HepG2 (cell line): ENCODE results near the gene MYO6. TPM values are rescaled to one million over a fixed set of nuclear protein-coding genes. Genes with fewer than 3 reads are reported as not detected.

ENCODE experiments used
- CREB1 ChIP-seq, 2 experiments: fragments of 450-650 bp in 1 of 2; IDR thresholded peaks; 2 replicates each; pipeline ENCODE4 v1.6.1; 2016 to 2017; ENCODE audit warnings: control low read depth in 1 of 2, mild to moderate bottlenecking in 1 of 2, missing compliant biosample characterization in 1 of 2, missing genetic modification characterization in 1 of 2
- ETV6 ChIP-seq: sonication (generic); formaldehyde crosslinking; conservative IDR thresholded peaks from 2 replicates; pipeline ENCODE4 v1.4.0; 2020; ENCODE audit warnings: missing genetic modification reagents
- EZH2 ChIP-seq: conservative IDR thresholded peaks from 2 replicates; pipeline ENCODE4 v1.6.1; 2012; ENCODE audit warnings: mild to moderate bottlenecking, low read depth, low read length, moderate library complexity
- NR2F1 ChIP-seq, 2 experiments: fragments of 450-650 bp in 1 of 2; formaldehyde crosslinking in 1 of 2; IDR thresholded peaks; 2 replicates each; pipeline versions ENCODE4 v1.5.0 to v1.6.1; 2016 to 2020; ENCODE audit warnings: mild to moderate bottlenecking in 1 of 2, missing compliant biosample characterization in 1 of 2, missing genetic modification reagents in 1 of 2, moderate library complexity in 1 of 2
- SIN3A ChIP-seq: IDR thresholded peaks from 2 replicates; pipeline ENCODE4 v1.6.1; 2011; ENCODE audit warnings: low read depth, mild to moderate bottlenecking, control low read depth, low read length, borderline replicate concordance
- SP140L ChIP-seq: sonication (generic); formaldehyde crosslinking; IDR thresholded peaks from 2 replicates; pipeline ENCODE4 v1.4.0; 2020; ENCODE audit warnings: missing genetic modification reagents, borderline replicate concordance
- ZHX2 ChIP-seq, 2 experiments: sonication (generic) in 1 of 2; formaldehyde crosslinking in 1 of 2; IDR thresholded peaks; 2 replicates each; pipeline versions ENCODE4 v1.6.1 to v1.9.0; 2014 to 2022; ENCODE audit warnings: antibody characterized with exemption in 1 of 2, borderline replicate concordance in 1 of 2, inconsistent platforms in 1 of 2, low read depth in 1 of 2, missing genetic modification reagents in 1 of 2
- ZNF468 ChIP-seq: sonication (generic); formaldehyde crosslinking; IDR thresholded peaks from 2 replicates; pipeline ENCODE4 v1.8.0; 2022; ENCODE audit warnings: mild to moderate bottlenecking, moderate library complexity, missing genetic modification reagents
- ZNF574 ChIP-seq: sonication (generic); formaldehyde crosslinking; IDR thresholded peaks from 2 replicates; pipeline ENCODE4 v1.4.0; 2020; ENCODE audit warnings: missing genetic modification reagents
- ZNF678 ChIP-seq: sonication (generic); formaldehyde crosslinking; IDR thresholded peaks from 2 replicates; pipeline ENCODE4 v1.4.0; 2020; ENCODE audit warnings: mild to moderate bottlenecking, missing genetic modification reagents
- ZNF710 ChIP-seq: sonication (generic); formaldehyde crosslinking; IDR thresholded peaks from 2 replicates; pipeline ENCODE4 v1.5.0; 2020; ENCODE audit warnings: mild to moderate bottlenecking, missing genetic modification reagents, borderline replicate concordance
- ZNF784 ChIP-seq: sonication (generic); formaldehyde crosslinking; IDR thresholded peaks from 2 replicates; pipeline ENCODE4 v1.5.1; 2020; ENCODE audit warnings: missing genetic modification reagents, mild to moderate bottlenecking, borderline replicate concordance
- ZNF788 ChIP-seq: sonication (generic); formaldehyde crosslinking; IDR thresholded peaks from 2 replicates; pipeline ENCODE4 v1.5.0; 2020; ENCODE audit warnings: mild to moderate bottlenecking, missing genetic modification reagents, borderline replicate concordance
- ZNF883 ChIP-seq: sonication (generic); formaldehyde crosslinking; IDR thresholded peaks from 2 replicates; pipeline ENCODE4 v1.5.1; 2020; ENCODE audit warnings: mild to moderate bottlenecking, missing genetic modification reagents; ENCODE audit errors: not compliant biosample characterization
- polyA plus RNA-seq, 8 experiments: library from polyadenylated mRNA; depleted of rRNA in 3 of 8; stranded (reverse) in 7 of 8; unstranded in 1 of 8; fragments of >200 nt; fragmentation: Illumina TruSeq in 4 of 8; extraction: Trizol in 4 of 8; gene quantifications; 2 replicates each; pipeline versions ENCODE4 v1.2.1 to v1.2.3, GENCODE V29; 2011 to 2016; ENCODE audit warnings: low read depth in 4 of 8, missing spikeins in 1 of 8, mixed read lengths in 1 of 8; ENCODE audit not compliant: insufficient read depth in 1 of 8
- total RNA-seq, 5 experiments: library from RNA; depleted of rRNA; stranded (reverse); fragments of >200 nt; fragmentation: Illumina TruSeq; extraction: Trizol; gene quantifications; 2 replicates each; pipeline ENCODE4 v1.2.3, GENCODE V29; 2016; ENCODE audit warnings: low read depth in 1 of 5

Gene MYO6
- total and polyA plus RNA-seq, 2 of the 13 experiments (the other 11 are each of a cell fraction or from before 2014, with no cell fraction given) = 5.4 to 7.5 TPM

GRCh38 chr6:75748743-75749538 is at the start of gene MYO6 (continued):
- TF ChIP-seq ZNF784 (CRISPR knock-in tag) (0 out of 2 replicates have a peak, but pooled peaks have one; percentile 28), ETV6 (CRISPR knock-in tag) (0 out of 2 replicates have a peak, but pooled peaks have one; percentile 18), ZNF788 (CRISPR knock-in tag) (peak; percentile 39; the same call in 1 of the 2 replicates), ZNF574 (CRISPR knock-in tag) (peak; percentile 36; the same call in 1 of the 2 replicates), SP140L (CRISPR knock-in tag) (no peak), ZHX2 (IDR thresholded peaks at IDR 0.05; ENCODE audit: low read depth) (0 out of 2 replicates have a peak, but pooled peaks have one; percentile 21), ZHX2 (CRISPR knock-in tag; IDR thresholded peaks at IDR 0.05; ENCODE audit: borderline replicate concordance) (no peak; the same call in 1 of the 2 replicates), NR2F1 (CRISPR knock-in tag; IDR thresholded peaks at IDR 0.05) (no peak), CREB1 (IDR thresholded peaks at IDR 0.05) (peak; percentile 50; the same call in 1 of the 2 replicates), CREB1 (CRISPR knock-in tag; IDR thresholded peaks at IDR 0.05) (no peak), ZNF710 (no peak), ZNF468 (CRISPR knock-in tag) (no peak), ZNF883 (CRISPR knock-in tag) (peak; percentile 74), EZH2 (0 out of 2 replicates have a peak, but pooled peaks have one; percentile 16), ZNF678 (CRISPR knock-in tag) (no peak), SIN3A (peak; percentile 77; the same call in 1 of the 2 replicates)
